K562 (cell line): ENCODE measurements around the gene BLM. TPM values are rescaled to one million over a fixed set of nuclear protein-coding genes. Genes with fewer than 3 reads are reported as not detected.

Experiments
- CAMTA2 ChIP-seq: fragments of 250-450 bp; sonication (Bioruptor Pico); conservative IDR thresholded peaks from 2 replicates; pipeline ENCODE4 v1.5.1; 2022
- DDX20 ChIP-seq: fragments of 450-650 bp; IDR thresholded peaks from 2 replicates; pipeline ENCODE4 v1.6.1; 2016; ENCODE audit warnings: missing genetic modification characterization, low read depth, mild to moderate bottlenecking, missing compliant biosample characterization, moderate library complexity
- ESRRB ChIP-seq: fragments of 250-450 bp; sonication (Bioruptor Pico); IDR thresholded peaks from 2 replicates; pipeline ENCODE4 v1.5.0; 2020; ENCODE audit warnings: mild to moderate bottlenecking, moderate library complexity, borderline replicate concordance
- EWSR1 ChIP-seq: fragments of 450-650 bp; IDR thresholded peaks from 2 replicates; pipeline ENCODE4 v1.6.1; 2018; ENCODE audit warnings: borderline replicate concordance, mild to moderate bottlenecking, low read depth, moderate library complexity; ENCODE audit not compliant: partially characterized antibody
- HNRNPK ChIP-seq: fragments of 200-400 bp; formaldehyde crosslinking; IDR thresholded peaks from one replicate; pipeline ENCODE4 v1.6.1; 2018; ENCODE audit warnings: mild to moderate bottlenecking, low read depth, low read length; ENCODE audit not compliant: poor library complexity, severe bottlenecking
- MEF2A ChIP-seq: IDR thresholded peaks from 2 replicates; pipeline ENCODE4 v1.6.1; 2011; ENCODE audit warnings: low read depth, mild to moderate bottlenecking, low read length, moderate library complexity; ENCODE audit not compliant: control insufficient read depth
- PPARD ChIP-seq: fragments of 250-450 bp; sonication (Bioruptor Pico); IDR thresholded peaks from 2 replicates; pipeline ENCODE4 v1.8.0; 2022; ENCODE audit warnings: inconsistent platforms, mild to moderate bottlenecking, moderate library complexity
- SMAD2 ChIP-seq: fragments of 150-350 bp; IDR thresholded peaks from 2 replicates; pipeline ENCODE4 v1.6.1; 2014; ENCODE audit warnings: low read depth, mild to moderate bottlenecking, low read length
- SMAD4 ChIP-seq: fragments of 250-450 bp; sonication (Bioruptor Pico); conservative IDR thresholded peaks from 2 replicates; pipeline ENCODE4 v1.8.0; 2021; ENCODE audit warnings: inconsistent platforms, mild to moderate bottlenecking, moderate library complexity
- SOX6 ChIP-seq: fragments of 450-650 bp; IDR thresholded peaks from 2 replicates; pipeline ENCODE4 v1.6.1; 2014; ENCODE audit warnings: mild to moderate bottlenecking
- STAG1 ChIP-seq: sonication (generic); formaldehyde crosslinking; IDR thresholded peaks from 2 replicates; pipeline ENCODE4 v1.5.0; 2020; ENCODE audit warnings: missing genetic modification reagents, borderline replicate concordance
- TBL1XR1 ChIP-seq, 2 experiments: IDR thresholded peaks; 2 replicates each; pipeline ENCODE4 v1.6.1; 2012; ENCODE audit warnings: improper control_type of control experiment in 2 of 2, low read length in 2 of 2, mild to moderate bottlenecking in 1 of 2
- YY1 ChIP-seq, 3 experiments: IDR thresholded peaks; 2 replicates each; pipeline ENCODE4 v1.6.1; 2011; ENCODE audit warnings: low read length in 2 of 3, mild to moderate bottlenecking in 2 of 3, moderate library complexity in 2 of 3, borderline replicate concordance in 1 of 3, control low read depth in 1 of 3, low read depth in 1 of 3; ENCODE audit not compliant: insufficient read depth in 3 of 3, insufficient replicate concordance in 2 of 3, control insufficient read depth in 1 of 3, insufficient read length in 1 of 3; ENCODE audit errors: extremely low read depth in 1 of 3
- ZFPM2 ChIP-seq: fragments of 250-450 bp; sonication (Bioruptor Pico); IDR thresholded peaks from 2 replicates; pipeline ENCODE4 v1.5.1; 2022; ENCODE audit warnings: mild to moderate bottlenecking
- ZNF586 ChIP-seq: fragments of 450-650 bp; formaldehyde crosslinking; conservative IDR thresholded peaks from 2 replicates; pipeline ENCODE4 v1.4.0; 2020; ENCODE audit warnings: mild to moderate bottlenecking, moderate library complexity
- polyA plus RNA-seq, 8 experiments: library from polyadenylated mRNA; depleted of rRNA in 4 of 8; stranded (reverse) in 5 of 8; unstranded in 3 of 8; fragments of >200 nt; fragmentation: Nextera tagmentation in 2 of 8; fragmentation: Illumina TruSeq in 1 of 8; extraction: Ambion mirVana in 2 of 8; extraction: Trizol in 1 of 8; gene quantifications; 2 replicates each; pipeline versions ENCODE4 v1.2.1 to v1.2.3, GENCODE V29; 2011 to 2014; ENCODE audit warnings: inconsistent platforms in 1 of 8, missing spikeins in 1 of 8
- total RNA-seq, 7 experiments: library from RNA; depleted of rRNA in 6 of 7; stranded (reverse); fragments of >200 nt in 6 of 7; fragmentation: Illumina TruSeq in 2 of 7; extraction: Trizol in 2 of 7; gene quantifications; 2 replicates each; pipeline versions ENCODE4 v1.2.1 to v1.2.3, GENCODE V29; 2011 to 2021; ENCODE audit warnings: low replicate concordance in 1 of 7
- TF ChIP-seq, protein P1 (sequence below): fragments of 450-650 bp; IDR thresholded peaks from 2 replicates; pipeline ENCODE4 v1.6.1; 2017; ENCODE audit warnings: antibody characterized with exemption, mild to moderate bottlenecking
- TF ChIP-seq, protein P2 (sequence below): IDR thresholded peaks from 2 replicates; pipeline ENCODE4 v1.6.1; 2012; ENCODE audit warnings: low read depth, low read length, improper control_type of control experiment, borderline replicate concordance
- TF ChIP-seq, protein P3 (sequence below): fragments of 250-450 bp; sonication (Bioruptor Pico); IDR thresholded peaks from 2 replicates; pipeline ENCODE4 v1.5.0; 2020; ENCODE audit warnings: mild to moderate bottlenecking

The BLM gene
- total and polyA plus RNA-seq, 9 of the 15 experiments (the other 6 are each of a cell fraction or from before 2014, with no cell fraction given) = 21.0 to 56.0 (median 43.9) TPM

DNA sequence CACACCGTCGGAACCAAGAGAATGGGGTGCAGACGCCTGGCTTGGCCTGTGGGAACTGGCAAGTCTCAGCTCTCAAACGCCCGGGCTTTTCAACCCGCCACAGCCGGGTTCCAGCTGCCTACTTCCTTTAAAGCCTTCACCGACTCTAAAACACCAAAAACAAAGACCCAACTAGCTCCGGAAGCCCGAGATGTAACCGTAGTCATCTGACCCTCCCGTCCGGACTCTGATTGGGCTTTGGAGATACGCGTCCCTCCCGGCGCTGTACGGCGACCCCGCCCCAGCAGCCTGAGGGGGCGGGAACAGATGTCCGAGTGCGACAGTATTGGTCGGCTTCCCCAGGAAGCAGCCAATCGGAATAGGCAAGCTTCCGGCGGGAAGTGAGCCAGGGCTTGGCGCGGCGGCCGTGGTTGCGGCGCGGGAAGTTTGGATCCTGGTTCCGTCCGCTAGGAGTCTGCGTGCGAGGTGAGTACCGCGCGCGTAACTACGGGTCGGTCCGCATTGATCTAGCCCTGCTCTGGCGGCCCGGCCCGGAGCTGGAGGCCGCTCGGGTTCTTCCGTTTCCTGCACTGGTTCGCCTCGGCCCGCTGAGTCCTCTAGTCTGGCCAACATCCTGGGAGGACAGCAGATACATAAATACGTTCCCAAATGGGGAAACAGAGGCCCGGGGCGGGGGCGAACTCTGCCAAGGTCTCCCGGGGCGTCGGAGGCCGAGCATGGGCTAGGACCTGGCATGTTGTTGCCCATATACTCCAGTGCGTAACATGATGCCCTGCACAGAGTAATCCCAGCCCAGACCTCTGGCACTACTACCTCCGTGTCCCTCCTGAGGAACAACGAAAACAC is at the start of gene BLM (continued):
- no peak; the same call in 1 of the 2 replicates for TF ChIP-seq SOX6
- TF ChIP-seq CAMTA2 (CRISPR knock-in tag) = no peak
- no peak for TF ChIP-seq PPARD
- TF ChIP-seq MEF2A = no peak
- no peak for TF ChIP-seq ZFPM2 (CRISPR knock-in tag)
- TF ChIP-seq EWSR1 = no peak
- TF ChIP-seq DDX20 (tag) = no peak
- no peak for TF ChIP-seq ESRRB
- no peak for TF ChIP-seq STAG1 (CRISPR knock-in tag)
- no peak for TF ChIP-seq YY1 (IDR thresholded peaks at IDR 0.05; ENCODE audit: borderline replicate concordance in 1 of 3, control insufficient read depth in 1 of 3, extremely low read depth in 1 of 3, insufficient read depth in 3 of 3, insufficient read length in 1 of 3, insufficient replicate concordance in 2 of 3, low read depth in 1 of 3, low read length in 2 of 3)
- TF ChIP-seq SMAD4 (CRISPR knock-in tag) = no peak
- TF ChIP-seq HNRNPK = no peak
- no peak for TF ChIP-seq SMAD2
- TF ChIP-seq, protein P1, sequence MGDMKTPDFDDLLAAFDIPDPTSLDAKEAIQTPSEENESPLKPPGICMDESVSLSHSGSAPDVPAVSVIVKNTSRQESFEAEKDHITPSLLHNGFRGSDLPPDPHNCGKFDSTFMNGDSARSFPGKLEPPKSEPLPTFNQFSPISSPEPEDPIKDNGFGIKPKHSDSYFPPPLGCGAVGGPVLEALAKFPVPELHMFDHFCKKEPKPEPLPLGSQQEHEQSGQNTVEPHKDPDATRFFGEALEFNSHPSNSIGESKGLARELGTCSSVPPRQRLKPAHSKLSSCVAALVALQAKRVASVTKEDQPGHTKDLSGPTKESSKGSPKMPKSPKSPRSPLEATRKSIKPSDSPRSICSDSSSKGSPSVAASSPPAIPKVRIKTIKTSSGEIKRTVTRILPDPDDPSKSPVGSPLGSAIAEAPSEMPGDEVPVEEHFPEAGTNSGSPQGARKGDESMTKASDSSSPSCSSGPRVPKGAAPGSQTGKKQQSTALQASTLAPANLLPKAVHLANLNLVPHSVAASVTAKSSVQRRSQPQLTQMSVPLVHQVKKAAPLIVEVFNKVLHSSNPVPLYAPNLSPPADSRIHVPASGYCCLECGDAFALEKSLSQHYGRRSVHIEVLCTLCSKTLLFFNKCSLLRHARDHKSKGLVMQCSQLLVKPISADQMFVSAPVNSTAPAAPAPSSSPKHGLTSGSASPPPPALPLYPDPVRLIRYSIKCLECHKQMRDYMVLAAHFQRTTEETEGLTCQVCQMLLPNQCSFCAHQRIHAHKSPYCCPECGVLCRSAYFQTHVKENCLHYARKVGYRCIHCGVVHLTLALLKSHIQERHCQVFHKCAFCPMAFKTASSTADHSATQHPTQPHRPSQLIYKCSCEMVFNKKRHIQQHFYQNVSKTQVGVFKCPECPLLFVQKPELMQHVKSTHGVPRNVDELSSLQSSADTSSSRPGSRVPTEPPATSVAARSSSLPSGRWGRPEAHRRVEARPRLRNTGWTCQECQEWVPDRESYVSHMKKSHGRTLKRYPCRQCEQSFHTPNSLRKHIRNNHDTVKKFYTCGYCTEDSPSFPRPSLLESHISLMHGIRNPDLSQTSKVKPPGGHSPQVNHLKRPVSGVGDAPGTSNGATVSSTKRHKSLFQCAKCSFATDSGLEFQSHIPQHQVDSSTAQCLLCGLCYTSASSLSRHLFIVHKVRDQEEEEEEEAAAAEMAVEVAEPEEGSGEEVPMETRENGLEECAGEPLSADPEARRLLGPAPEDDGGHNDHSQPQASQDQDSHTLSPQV = 0 out of 2 replicates have a peak, but pooled peaks have one; percentile 10
- TF ChIP-seq, protein P2, sequence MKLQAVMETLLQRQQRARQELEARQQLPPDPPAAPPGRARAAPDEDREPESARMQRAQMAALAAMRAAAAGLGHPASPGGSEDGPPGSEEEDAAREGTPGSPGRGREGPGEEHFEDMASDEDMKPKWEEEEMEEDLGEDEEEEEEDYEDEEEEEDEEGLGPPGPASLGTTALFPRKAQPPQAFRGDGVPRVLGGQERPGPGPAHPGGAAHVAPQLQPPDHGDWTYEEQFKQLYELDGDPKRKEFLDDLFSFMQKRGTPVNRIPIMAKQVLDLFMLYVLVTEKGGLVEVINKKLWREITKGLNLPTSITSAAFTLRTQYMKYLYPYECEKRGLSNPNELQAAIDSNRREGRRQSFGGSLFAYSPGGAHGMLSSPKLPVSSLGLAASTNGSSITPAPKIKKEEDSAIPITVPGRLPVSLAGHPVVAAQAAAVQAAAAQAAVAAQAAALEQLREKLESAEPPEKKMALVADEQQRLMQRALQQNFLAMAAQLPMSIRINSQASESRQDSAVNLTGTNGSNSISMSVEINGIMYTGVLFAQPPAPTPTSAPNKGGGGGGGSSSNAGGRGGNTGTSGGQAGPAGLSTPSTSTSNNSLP = no peak
- 0 out of 4 replicates have a peak, but pooled peaks have one; percentile 13 to 29 for TF ChIP-seq TBL1XR1 (IDR thresholded peaks at IDR 0.05; ENCODE audit: low read length in 2 of 2)
- TF ChIP-seq, protein P3, sequence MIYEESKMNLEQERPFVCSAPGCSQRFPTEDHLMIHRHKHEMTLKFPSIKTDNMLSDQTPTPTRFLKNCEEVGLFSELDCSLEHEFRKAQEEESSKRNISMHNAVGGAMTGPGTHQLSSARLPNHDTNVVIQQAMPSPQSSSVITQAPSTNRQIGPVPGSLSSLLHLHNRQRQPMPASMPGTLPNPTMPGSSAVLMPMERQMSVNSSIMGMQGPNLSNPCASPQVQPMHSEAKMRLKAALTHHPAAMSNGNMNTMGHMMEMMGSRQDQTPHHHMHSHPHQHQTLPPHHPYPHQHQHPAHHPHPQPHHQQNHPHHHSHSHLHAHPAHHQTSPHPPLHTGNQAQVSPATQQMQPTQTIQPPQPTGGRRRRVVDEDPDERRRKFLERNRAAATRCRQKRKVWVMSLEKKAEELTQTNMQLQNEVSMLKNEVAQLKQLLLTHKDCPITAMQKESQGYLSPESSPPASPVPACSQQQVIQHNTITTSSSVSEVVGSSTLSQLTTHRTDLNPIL (CRISPR knock-in tag) = no peak
- no peak for TF ChIP-seq ZNF586 (CRISPR knock-in tag)
